ENCODE data around the gene TLE1.
"Not testable (repeated sequence)": the region's sequence is repeated elsewhere in the genome, so short reads cannot be mapped to it uniquely, and the experiment has no call there.

TLE1 gene

DNA sequence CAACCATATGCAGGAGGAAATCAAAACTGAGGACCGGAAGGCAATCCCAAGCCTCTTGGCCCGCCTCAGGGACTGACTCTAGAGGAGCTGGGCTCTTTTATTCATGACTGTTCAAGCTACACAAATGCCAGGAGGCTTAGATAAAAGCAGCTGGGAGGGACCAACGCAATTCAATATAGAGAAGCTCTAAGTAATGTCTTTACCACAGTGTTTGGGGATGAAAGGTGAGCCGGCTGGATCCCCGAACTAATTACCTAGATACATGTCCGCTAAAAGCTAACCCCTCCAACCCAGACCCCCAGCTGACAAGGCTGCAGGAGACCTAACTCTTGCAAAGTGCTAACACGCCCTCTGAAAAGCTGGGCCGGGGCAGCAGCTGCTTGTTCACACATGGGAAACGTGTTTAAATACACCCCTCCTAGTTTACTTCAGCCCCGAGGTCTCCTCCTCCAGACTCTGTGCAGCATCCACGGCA is 67.5 kb downstream of the TLE1 start:
- peak; percentile 79 for DNase-seq

DNA sequence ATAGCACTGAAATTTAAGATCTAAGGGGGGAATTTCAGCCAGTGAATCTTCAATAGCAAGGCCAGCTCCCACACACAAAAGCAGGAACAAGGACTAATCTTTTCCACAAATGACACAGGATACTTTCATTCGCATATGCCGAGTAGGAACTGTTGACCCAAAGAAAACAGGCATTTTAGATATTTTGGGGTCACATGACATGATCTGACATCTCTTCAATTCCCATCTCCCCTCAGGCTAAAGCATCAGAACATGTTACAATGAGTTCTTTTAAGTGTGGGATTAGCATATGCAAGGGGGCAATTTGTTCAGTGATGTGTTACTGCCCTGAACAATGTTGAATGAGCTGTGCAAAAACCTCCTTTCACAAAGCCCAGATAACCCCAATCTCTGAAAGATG is 68.2 kb downstream of the TLE1 start:
- peak; percentile 4 for DNase-seq

DNA sequence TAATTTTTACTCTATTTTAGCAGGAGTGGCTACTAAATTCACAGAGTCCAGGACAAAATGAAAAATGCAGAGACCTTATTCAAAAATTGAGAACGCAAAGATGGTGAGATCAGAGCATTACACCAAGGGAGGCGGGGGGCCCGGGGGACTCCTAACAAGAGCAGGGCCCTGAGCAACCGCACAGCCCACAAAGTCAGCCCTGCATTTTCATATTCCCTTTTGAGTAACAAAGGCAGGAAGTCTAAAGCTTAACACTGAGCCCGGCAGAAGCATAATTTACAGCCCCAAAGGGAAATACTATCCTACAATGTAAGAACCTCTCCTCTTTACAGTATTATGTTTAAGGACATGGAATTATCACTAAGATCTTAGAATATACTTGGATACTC is 69.4 kb downstream of the TLE1 start:
- no peak for DNase-seq

DNA sequence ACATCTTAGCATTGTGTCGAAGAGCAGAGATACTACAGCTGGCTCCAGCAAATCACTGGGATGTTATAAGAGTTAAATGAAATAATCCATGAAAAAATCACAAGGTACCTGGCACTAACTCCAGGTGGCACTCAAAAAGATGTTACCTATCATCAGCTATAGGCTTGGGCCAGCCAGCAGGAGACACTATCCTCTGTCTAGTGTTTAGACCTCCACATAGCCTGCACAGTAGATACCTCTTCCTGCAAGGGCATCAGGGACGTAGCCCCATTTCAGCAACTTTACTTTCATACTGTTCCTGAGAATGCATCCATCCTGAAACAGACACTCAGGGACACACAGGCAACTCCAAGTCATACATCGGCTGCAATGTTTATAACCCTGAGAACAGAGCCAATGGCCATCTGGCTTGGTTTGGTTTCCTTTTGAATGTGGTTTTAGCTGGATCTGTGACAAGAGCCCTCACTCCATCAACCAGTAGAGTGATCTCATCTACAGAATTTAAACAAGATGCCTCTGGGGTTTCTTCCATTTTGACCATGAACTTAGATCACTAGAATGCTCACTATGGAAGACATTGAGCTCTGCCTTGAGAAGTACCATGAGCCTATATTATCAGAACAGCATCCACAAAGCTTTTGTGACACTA is 69.9 kb downstream of the TLE1 start:
- no peak for DNase-seq

DNA sequence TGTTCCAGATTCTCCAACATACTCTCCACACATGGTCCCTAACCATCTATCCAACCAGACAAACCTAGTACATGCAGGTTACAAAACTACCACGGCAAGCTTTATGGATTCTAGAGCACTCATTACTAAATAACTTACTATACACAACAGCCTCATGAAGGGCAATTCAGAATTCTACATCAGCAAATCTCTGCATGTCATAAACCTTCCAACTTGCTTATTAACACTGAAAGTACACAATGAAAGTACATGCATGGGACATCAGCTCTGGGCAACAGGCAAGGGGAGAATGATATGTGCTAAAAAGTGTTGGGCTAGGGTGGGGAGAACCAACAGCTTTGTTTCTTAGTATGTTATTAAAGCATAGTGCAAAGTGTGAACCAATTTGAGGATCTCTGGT is 70.4 kb downstream of the TLE1 start:
- no peak for DNase-seq

DNA sequence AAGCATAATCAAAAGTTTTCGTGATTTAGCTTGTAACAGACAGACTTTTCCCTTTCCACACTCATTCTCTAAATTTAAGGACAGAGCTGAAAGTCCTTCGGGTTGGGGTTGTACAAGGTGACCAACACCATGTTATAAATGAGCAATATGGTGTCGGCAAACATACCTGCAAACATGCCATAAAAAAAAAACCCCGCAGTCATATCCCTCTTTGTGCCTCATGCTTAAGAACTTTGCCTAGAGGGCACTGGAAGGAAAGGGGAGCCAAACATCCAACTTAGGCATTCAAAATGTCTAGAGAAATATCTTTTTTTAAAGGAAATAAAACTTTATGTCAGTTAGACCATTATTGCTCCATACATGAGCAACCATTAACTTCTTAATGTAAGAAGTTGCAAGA is 73.2 kb downstream of the TLE1 start:
- DNase-seq: no peak

DNA sequence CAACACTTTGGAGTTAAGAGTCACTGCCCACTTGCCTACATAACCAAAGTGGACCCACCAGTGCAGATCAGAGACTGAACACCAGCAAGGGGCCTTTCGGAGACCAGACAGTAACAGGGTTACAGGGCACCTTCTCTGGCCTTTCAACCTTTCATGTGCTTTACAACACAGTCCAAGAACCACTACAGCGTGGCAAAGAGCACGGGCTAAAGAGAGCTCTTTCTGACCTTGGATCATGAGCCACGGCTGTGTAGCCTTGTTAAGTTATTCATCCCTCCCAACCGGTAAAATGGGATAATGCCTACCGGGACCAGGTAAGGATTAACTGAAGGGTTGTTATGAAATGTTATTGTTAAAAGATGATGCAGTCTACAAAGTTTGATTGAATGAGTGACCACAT is 75.0 kb downstream of the TLE1 start:
- no peak for DNase-seq

DNA sequence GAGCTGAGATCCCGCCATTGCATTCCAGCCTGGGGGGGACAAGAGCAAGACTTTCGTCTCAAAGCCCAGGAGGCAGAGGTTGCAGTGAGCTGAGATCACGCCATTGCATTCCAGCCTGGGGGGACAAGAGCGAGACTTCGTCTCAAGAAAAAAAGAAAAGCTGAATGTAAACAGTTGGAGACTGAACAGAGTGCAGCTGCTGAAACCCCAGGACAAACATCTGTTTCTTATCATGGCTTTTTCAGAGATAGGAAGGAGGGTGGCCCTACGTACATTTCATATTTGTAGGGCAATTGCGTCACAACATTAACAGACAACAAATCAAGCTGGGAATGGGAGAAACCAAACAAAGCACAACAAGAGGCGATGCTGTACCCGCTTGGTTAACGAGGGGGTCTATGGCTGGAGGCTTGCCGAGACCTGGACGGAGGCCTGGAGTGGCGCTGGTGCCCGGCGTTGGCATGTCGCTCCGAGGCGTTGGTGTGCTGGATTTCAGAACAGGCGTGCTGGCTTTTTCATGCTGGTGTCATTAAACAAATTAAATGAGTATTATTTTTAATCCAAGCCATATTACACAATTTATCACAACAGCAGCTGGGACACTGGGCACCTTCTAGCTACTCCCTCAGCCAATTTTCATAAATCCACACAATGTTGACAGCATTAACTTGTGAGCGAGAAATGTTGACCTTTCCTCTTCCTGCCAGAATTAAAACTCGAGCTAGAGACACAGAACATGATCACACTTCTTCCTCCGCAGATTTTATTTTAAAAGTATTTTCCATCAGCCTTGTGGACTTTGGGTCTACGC is 76.1 kb downstream of the TLE1 start:
- DNase-seq: no peak

DNA sequence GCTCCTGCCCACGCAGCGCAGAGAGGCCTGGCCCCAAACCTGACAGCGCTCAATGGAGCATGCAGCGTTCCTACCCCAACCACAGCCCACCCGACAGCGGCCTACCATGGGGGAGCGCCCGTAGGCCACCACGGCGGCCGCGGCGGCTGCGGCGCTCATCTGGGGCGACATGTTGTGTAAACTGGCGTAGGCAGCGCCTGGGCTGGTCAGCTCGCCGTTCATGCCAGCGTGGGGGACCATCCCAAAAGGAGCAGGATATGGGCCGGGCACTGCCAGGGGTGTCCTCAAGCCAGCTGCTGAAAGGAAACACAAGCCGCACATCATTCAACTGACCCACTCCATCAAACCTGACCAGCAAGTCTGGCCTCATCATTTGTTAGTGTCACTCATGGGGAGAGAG is 77.7 kb downstream of the TLE1 start:
- DNase-seq: no peak

DNA sequence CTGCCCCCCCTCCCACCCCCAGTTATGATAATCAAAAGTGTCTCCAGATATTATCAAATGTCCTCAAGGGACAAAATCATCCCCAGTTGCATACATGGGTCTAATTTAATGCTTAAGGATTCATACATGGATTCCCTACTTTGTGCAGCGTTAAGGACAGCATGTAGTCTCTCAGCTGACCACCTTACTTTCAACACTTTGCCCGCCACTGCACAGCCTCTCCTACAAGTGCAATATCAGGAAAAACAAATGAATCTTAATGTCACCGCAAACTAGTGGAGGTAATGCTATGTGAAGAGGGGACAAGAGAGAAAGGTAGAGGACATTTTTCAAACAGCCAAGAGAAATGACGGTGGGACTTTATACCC is 78.6 kb downstream of the TLE1 start:
- no peak for DNase-seq

DNA sequence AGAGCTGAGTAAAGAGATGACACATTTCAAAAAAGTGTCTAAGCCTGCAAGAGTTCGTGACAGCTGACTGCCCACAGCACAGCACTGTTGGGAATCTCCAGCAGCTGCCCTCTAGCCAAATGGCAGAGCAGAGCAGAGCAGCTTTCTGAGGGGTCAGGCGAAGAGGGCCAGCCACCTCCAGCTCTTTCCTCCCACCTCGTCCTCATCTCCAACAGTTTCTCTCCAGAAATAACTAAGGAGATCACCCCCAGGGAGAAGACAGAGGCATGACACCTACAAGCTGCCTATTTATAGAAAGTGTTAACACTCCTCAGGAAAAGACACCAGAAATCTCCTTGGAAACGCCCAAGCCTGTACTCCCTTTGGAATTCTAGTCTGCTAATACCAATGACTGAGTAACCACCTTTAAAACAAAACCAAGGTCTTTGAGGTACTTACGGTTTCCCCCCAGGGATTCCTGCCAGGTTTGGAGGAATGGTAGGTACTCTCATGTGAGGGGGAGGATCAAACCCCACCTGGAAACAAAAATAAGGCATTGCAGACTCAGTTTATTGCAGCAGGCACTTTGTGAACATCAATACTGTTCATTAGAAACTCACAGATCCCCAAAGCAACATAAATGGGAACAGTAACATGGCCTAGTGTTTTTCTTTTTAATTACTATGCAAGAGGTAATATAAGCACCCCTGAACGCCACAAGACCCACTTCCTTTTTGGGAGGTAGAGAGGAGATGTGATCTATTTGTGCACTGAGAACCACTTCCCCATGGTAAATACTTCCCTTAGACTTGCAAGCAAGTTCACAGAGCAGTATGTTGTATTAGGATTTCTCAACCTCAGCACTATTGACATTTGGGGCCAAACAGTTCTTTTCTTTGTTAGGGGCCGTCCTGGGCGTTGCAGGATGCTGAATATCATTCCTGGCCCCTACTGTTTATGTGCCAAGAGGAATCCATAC is 79.3 kb downstream of the TLE1 start:
- DNase-seq: no peak

DNA sequence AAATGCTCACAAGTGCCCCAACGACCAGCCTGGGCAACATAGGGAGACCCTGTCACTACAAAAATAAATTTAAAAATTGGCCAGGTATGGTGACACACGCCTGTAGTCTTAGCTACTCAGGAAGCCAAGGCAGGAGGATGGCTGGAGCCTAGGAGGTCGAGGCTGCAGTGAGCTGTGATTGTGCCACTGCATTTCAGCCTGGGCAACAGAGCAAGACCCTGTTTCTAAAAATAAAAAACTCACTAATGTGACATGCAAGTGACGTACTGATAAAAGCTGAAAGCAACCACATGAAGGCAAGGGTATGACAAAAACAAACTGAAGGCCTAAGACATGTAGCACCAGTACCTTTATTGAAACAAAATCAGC is 81.1 kb downstream of the TLE1 start:
- no peak for DNase-seq

DNA sequence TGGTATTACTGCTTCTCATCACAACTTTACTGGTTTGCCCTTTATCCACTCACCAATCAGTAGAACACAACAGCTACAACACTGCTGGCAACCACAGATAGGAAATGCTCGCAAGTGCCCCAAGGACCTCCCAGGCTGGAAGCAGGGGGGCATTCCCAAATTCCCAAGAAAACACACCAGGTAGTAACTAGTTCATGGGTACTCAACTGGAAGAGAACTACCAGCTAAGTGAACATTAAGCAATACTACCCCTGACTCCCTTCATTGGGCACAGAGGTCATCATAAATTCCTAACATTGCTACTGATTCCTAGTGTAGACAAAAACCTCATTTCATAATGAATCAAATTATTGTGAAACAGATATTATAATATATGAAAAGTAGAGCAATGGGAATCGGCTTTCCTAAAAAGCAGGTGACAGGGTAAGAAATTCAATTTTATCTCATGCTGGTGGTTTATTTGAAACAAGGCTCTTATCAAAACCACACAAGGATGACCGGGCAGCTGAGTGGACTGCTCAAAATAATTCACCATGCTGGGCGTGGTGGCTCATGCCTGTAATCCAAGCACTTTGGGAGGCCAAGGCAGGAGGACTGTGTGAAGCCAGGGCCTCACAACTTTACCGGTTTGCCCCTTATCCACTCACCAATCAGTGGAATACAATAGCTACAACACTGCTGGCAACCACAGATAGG is 81.6 kb downstream of the TLE1 start:
- no peak for DNase-seq

DNA sequence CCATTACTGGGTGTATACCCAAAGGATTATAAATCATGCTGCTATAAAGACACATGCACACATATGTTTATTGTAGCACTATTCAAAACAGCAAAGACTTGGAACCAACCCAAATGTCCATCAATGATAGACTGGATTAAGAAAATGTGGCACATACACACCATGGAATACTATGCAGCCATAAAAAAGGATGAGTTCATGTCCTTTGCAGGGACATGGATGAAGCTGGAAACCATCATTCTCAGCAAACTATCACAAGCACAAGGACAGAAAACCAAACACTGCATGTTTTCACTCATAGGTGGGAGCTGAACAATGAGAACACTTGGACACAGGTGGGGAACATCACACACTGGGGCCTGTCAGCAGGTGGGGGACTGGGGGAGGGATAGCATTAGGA is 83.1 kb downstream of the TLE1 start:
- DNase-seq: not testable (repeated sequence)

DNA sequence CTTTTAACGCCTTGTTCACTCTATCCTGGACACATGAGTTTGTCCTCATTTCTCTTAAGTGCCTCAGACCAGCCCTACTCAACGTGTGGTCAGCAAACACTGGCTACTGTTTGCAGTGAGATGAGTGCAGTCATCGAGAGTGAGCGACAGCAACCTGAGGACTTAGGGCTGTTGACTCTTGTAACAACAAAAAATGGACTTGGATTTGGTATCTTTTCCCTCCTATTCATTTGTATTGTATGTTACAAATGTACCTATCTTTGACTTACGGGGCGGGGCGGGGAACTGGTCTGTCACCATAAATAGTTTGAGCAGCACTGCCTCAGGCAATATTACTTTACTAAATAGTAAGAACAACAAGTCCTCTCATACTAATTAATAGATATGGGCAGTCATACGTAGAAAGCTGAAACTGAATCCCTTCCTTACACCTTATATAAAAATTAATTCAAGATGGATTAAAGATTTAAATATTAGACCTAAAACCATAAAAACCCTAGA is 84.1 kb downstream of the TLE1 start:
- no peak for DNase-seq

DNA sequence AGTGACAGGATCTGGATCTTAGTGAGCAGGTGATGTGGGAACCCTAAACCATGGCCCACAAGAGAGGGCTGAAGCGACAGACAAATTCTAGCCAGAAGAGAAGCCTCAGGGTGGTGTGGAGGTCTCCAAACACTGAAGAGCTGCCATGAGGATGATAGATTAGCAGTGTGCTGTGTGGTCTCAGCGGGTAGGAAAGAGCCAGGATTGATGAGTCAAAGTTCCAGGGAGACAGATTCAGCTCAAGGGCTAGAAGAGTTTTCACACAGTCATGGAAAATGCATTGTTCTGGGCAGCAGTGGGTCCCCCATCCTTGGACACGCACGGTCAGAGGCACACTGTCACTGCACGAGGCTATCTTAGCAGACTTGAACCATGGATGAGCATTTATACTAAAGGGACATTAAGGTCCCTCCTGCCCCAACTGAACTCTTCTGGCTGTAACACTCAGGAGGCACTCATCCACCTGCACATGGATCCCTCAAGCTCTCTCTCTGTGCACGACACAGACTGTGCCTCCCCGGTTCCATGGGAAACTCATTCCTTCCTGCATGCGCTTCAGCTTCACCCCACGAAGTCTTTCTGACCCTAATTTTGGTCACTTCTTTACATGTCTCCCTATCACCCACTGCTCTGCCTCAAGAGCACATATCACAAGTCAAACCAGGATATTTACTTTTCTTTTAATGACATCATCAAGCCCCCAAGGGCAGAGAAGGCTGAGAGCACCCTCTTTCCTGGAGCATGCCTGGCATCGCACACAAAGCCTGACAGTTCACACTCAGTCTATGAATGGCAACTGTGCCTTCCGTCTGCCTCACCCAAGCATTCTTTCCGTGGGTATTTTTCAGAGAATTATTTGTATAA is 84.8 kb downstream of the TLE1 start:
- DNase-seq: no peak

DNA sequence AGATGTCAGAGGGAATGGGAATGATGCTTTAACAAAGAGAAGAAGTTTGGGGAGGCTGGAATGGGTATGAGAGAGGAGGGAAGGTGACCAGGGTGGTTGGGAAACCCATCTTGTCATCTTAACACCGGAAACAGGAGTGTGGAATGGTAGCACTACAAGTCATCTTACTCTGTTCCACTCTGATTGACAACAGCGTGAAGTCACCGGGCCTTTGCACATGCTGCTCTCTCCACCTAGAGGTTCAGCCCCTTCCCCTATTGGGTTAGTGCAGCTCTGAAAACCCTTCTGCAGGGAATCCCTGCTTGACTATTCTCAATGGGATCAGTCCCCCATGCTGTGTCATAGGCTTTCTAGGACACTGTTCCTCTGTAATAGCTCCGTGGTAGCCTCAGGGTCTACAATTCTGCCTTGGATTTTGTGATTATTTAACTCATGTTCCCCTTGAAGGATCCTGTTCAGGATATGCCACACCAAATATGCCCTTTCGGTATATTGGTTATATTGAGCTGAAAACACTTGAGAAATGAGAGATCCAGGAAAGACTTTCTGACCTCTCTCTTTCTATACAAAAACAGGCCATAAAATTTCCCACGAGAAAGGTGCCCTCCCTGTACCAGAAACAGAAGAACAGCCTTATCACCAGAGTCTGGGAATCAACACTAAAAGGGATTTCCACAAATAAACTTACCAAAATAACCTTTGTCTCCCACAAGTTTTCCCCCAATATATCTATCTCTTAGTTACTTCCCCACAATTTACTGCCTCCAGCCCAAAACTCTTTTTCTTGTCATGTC is 86.3 kb downstream of the TLE1 start:
- no peak for DNase-seq

DNA sequence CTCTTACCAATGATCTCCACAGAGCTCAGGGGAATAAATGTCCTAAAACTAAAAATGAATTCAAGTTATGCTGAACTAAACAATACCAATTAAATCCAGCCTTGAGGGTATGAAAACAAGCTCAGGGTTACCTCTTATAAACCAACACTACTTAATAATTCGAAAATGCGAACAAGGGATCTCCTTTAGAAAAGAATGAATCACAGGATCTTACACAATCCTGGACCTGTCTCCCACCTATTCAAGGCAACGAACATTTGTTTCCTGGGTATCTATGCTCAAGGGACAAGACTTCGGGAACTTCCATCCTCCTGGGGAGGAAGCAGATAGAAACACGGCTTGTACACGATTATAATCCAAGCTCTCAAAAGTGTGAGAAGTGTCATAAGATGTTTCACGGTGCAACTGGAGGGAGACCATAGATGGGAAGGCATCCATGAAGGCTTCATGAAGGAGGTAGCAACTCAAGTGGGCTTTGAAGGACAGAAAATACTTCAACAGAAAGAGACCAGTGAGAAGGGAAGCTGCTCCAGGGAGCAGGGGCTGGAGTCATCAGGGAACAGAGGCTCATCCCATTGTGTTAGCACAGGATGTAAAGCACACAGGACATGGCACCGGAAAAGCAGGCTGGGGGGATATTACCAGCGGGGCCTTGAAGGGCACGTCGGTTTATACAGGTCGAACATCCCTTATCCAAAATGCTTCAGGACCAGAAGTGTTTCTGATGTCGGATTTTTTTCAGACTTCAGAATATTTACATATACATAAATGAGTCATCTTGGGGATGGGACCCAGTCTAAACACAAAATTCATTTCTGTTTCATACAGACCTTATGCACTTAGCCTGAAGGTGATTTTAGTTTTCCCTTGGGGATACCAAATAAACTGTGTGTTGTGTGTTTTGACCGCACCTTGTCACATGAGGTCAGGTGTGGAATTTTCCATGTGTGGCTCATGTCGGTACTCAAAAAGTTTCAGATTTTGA is 87.4 kb downstream of the TLE1 start:
- DNase-seq: no peak

DNA sequence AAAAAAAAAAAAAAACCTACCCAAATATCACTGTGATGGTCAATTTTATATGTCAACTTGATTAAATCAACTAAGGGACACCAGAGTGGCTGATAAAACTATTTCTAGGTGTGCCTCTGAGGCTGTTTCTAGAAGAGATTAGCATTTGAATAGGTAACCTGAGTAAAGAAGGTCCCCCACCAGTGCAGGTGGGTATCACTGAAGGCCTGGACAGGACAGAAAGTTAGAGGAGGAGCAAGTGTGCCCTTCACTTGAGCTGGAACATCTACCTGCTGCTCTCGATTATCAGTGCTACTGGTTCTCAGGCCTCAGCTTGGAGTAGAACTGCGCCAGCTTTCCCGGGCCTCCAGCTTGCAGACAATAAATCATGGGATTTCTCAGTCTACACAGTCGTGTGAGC is 88.7 kb downstream of the TLE1 start:
- no peak for DNase-seq

DNA sequence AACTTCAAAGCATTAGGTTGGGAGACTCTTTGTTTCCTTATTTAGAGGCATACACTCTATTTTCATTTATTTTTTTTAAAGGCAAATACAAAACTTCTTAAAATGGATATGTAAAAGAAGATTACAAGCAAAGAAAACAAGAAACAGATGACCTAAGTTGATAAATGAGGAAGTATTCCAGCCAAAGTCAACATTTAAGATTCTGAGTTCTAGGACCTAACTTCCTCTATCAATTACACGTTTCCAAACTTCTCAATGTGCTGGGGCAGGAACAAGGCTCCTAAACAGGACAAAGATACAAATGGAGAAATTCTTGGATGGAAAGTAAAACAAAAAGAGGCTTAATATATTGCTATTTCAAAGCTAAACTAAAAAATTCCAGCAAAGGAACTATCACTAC is 89.5 kb downstream of the TLE1 start:
- no peak for DNase-seq
